Vagina (tissue), 2 donors: Measurements from ENCODE around the gene ZNF862.

Experiments
- POLR2A ChIP-seq, 2 donors: fragments of 450-650 bp; IDR thresholded peaks; one replicate each; pipeline ENCODE4 v1.6.1; 2017; ENCODE audit warnings: antibody characterized with exemption in 2 of 2, mild to moderate bottlenecking in 2 of 2, moderate library complexity in 2 of 2
- POLR2AphosphoS5 ChIP-seq, 2 donors: sonication (generic); formaldehyde crosslinking; IDR thresholded peaks; one replicate each; pipeline ENCODE4 v1.9.0; 2017; ENCODE audit warnings: antibody characterized with exemption in 2 of 2, mild to moderate bottlenecking in 2 of 2, low read depth in 1 of 2; ENCODE audit not compliant: insufficient read depth in 1 of 2
- TF ChIP-seq, protein P1 (sequence below), 3 experiments: fragments of 450-650 bp in 2 of 3; fragments of 200-600 bp in 1 of 3; sonication (generic) in 1 of 3; IDR thresholded peaks; one replicate each; pipeline ENCODE4 v1.5.1; 2017 to 2019; ENCODE audit warnings: antibody characterized with exemption in 3 of 3, mild to moderate bottlenecking in 2 of 3, moderate library complexity in 2 of 3

DNA sequence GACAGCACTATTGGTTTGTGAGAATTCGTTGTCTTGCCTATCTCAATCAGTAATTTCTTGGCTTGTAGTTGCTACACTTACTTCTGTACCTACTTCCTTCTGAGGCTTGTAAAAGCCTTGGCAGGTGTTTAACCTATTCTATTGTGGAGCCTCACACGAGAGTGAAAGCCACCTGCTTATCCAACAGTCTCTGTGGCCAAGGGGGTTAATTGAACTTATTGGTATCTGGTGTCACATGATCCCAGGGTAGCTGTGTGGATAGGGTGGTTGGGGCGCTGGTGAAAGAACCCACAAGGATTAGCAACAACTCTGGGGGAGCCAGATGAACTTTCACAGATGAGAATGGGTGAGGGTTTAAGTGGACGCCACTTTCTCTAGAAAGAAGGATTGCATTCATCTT, 21.7 kb downstream of the ZNF862 start:
- TF ChIP-seq POLR2AphosphoS5 (IDR thresholded peaks at IDR 0.05; ENCODE audit: insufficient read depth in 1 of 2, low read depth in 1 of 2) (no peak), POLR2A (IDR thresholded peaks at IDR 0.05) (no peak)
- TF ChIP-seq, protein P1, sequence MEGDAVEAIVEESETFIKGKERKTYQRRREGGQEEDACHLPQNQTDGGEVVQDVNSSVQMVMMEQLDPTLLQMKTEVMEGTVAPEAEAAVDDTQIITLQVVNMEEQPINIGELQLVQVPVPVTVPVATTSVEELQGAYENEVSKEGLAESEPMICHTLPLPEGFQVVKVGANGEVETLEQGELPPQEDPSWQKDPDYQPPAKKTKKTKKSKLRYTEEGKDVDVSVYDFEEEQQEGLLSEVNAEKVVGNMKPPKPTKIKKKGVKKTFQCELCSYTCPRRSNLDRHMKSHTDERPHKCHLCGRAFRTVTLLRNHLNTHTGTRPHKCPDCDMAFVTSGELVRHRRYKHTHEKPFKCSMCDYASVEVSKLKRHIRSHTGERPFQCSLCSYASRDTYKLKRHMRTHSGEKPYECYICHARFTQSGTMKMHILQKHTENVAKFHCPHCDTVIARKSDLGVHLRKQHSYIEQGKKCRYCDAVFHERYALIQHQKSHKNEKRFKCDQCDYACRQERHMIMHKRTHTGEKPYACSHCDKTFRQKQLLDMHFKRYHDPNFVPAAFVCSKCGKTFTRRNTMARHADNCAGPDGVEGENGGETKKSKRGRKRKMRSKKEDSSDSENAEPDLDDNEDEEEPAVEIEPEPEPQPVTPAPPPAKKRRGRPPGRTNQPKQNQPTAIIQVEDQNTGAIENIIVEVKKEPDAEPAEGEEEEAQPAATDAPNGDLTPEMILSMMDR (IDR thresholded peaks at IDR 0.05): no peak
